Astrocyte (in vitro differentiated cells and primary cell): Measurements from ENCODE around the gene FSIP1. TPM values are rescaled to one million over a fixed set of nuclear protein-coding genes. Genes with fewer than 3 reads are reported as not detected.

ENCODE experiments used
- DNase-seq: peaks from one replicate; pipeline ENCODE4 v3.0.0-alpha.2; 2010; ENCODE audit warnings: low read depth
- FAIRE-seq: peaks from 2 replicates; lab custom pipeline; 2011; peaks lifted over from hg19 to GRCh38; lab: Jason Lieb, UNC
- H2AFZ ChIP-seq: 2 replicates; pipeline ENCODE4 v1.6.0; 2012; ENCODE audit warnings: low read depth, low read length, inconsistent platforms
- H3K27ac ChIP-seq: 2 replicates; pipeline ENCODE4 v1.5.1; 2011; ENCODE audit warnings: low read depth, low read length, inconsistent platforms
- H3K27me3 ChIP-seq: 2 replicates; pipeline ENCODE4 v1.6.0; 2011; ENCODE audit warnings: low read length, inconsistent platforms; ENCODE audit not compliant: insufficient read depth
- H3K36me3 ChIP-seq: 2 replicates; pipeline ENCODE4 v1.5.1; 2011; ENCODE audit warnings: low read length, inconsistent platforms; ENCODE audit not compliant: insufficient read depth
- H3K4me1 ChIP-seq: 2 replicates; pipeline ENCODE4 v1.5.1; 2011; ENCODE audit warnings: low read length, inconsistent platforms; ENCODE audit not compliant: insufficient read depth
- H3K4me2 ChIP-seq: 2 replicates; pipeline ENCODE4 v1.6.0; 2012; ENCODE audit warnings: low read length, inconsistent platforms
- H3K4me3 ChIP-seq: 2 replicates; pipeline ENCODE4 v1.5.1; 2011; ENCODE audit warnings: low read depth, mild to moderate bottlenecking, low read length, inconsistent platforms; ENCODE audit not compliant: insufficient read depth
- H3K79me2 ChIP-seq: 2 replicates; pipeline ENCODE4 v1.6.0; 2012; ENCODE audit warnings: mild to moderate bottlenecking, low read length, inconsistent platforms; ENCODE audit not compliant: insufficient read depth
- H3K9ac ChIP-seq: 2 replicates; pipeline ENCODE4 v1.6.0; 2012; ENCODE audit warnings: mild to moderate bottlenecking, low read length, inconsistent platforms
- H3K9me3 ChIP-seq: 2 replicates; pipeline ENCODE4 v1.5.1; 2012; ENCODE audit warnings: low read depth, mild to moderate bottlenecking, low read length, inconsistent platforms; ENCODE audit not compliant: insufficient read depth
- H4K20me1 ChIP-seq: 2 replicates; pipeline ENCODE4 v1.6.0; 2012; ENCODE audit warnings: low read length, inconsistent platforms; ENCODE audit not compliant: insufficient read depth
- H3K27ac Mint-ChIP-seq: one replicate; pipeline ENCODE4 v1.8.0; 2021; ENCODE audit warnings: mild to moderate bottlenecking, mixed read lengths; ENCODE audit not compliant: unreplicated experiment
- H3K27me3 Mint-ChIP-seq: one replicate; pipeline ENCODE4 v1.8.0; 2021; ENCODE audit warnings: low read depth, mixed read lengths; ENCODE audit not compliant: unreplicated experiment
- H3K36me3 Mint-ChIP-seq: one replicate; pipeline ENCODE4 v1.8.0; 2021; ENCODE audit warnings: low read depth, mixed read lengths; ENCODE audit not compliant: unreplicated experiment
- H3K4me1 Mint-ChIP-seq: one replicate; pipeline ENCODE4 v1.8.0; 2021; ENCODE audit warnings: low read depth, mixed read lengths; ENCODE audit not compliant: unreplicated experiment
- H3K4me3 Mint-ChIP-seq: one replicate; pipeline ENCODE4 v1.8.0; 2021; ENCODE audit warnings: mild to moderate bottlenecking, moderate library complexity, mixed read lengths; ENCODE audit not compliant: unreplicated experiment
- H3K9me3 Mint-ChIP-seq: one replicate; pipeline ENCODE4 v1.8.0; 2021; ENCODE audit warnings: mild to moderate bottlenecking, mixed read lengths; ENCODE audit not compliant: unreplicated experiment
- EZH2 ChIP-seq: IDR thresholded peaks from 2 replicates; pipeline ENCODE4 v1.6.1; 2012; ENCODE audit warnings: mild to moderate bottlenecking, low read length, inconsistent platforms; ENCODE audit not compliant: insufficient read depth
- total RNA-seq: library from RNA; stranded (reverse); gene quantifications from 2 replicates; pipeline ENCODE4 v1.2.1, GENCODE V29; 2021
- TF ChIP-seq, protein P1 (sequence below): IDR thresholded peaks from 2 replicates; pipeline ENCODE4 v1.5.1; 2011; ENCODE audit warnings: low read depth, mild to moderate bottlenecking, inconsistent platforms, low read length, moderate library complexity; ENCODE audit not compliant: insufficient read depth

The FSIP1 gene
- total RNA-seq, 1 donor from 2014 or later, result 0.77 TPM

DNA sequence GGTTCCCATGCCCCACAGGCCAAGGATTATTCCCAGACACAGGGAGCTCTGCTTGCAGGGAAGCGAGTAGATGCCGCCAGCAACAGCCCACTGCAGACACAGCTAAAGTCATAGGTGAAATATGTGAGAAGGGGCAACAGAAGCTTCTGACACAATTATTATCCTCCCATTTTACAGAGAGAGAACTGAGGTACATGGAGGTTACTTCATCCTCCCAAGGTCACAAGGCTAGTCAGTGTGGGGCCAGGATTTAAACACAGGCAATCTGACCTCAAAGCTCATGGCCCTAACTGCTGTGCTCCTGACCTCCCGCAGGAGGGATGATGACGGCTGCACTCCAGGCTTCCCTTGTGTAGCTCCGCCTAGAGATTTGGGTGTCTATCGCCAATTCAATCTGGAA lies 15.7 kb upstream of the FSIP1 start:
- Mint-ChIP-seq H3K4me3 (no peak overlapping the region), H3K27ac (no peak overlapping the region), H3K4me1 (no peaks in the 10 kb centered on the region), H3K9me3 (no peaks in the 10 kb centered on the region), H3K27me3 (no peaks in the 10 kb centered on the region), H3K36me3 (peaks cover 15% of the 10 kb centered on the region)
- TF ChIP-seq, protein P1, sequence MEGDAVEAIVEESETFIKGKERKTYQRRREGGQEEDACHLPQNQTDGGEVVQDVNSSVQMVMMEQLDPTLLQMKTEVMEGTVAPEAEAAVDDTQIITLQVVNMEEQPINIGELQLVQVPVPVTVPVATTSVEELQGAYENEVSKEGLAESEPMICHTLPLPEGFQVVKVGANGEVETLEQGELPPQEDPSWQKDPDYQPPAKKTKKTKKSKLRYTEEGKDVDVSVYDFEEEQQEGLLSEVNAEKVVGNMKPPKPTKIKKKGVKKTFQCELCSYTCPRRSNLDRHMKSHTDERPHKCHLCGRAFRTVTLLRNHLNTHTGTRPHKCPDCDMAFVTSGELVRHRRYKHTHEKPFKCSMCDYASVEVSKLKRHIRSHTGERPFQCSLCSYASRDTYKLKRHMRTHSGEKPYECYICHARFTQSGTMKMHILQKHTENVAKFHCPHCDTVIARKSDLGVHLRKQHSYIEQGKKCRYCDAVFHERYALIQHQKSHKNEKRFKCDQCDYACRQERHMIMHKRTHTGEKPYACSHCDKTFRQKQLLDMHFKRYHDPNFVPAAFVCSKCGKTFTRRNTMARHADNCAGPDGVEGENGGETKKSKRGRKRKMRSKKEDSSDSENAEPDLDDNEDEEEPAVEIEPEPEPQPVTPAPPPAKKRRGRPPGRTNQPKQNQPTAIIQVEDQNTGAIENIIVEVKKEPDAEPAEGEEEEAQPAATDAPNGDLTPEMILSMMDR, result no peak
- TF ChIP-seq EZH2, result no peak
- Histone ChIP-seq H3K27ac (no peak overlapping the region), H3K27me3 (no peaks in the 10 kb centered on the region), H3K4me1 (no peaks in the 10 kb centered on the region), H3K4me3 (no peak overlapping the region), H2AFZ (no peak overlapping the region), H3K36me3 (peaks cover 8% of the 10 kb centered on the region), H4K20me1 (no peaks in the 10 kb centered on the region), H3K9me3 (no peaks in the 10 kb centered on the region), H3K4me2 (no peak overlapping the region), H3K9ac (no peak overlapping the region), H3K79me2 (peaks cover 4% of the 10 kb centered on the region)
- FAIRE-seq (no peak), DNase-seq (no peak)

DNA sequence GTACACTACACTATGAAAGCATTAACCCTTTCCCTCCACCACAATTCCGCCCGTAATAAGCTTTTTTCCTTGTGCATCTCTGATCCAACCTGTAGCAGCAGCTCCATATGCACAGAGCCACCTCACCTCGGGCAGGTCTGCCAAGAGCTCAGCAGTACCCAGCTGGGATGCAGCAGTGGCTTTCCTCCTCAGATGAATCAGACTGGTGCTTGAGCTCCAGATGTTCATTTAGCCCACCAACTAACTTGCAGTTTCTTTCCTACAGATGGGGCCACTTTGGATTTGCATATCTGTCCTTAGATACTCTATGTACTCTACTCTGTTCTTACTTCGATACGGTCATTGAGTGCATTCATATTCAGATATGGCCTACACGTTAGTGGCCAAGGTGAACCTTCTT lies 14.8 kb upstream of the FSIP1 start:
- Histone ChIP-seq H3K9me3 (no peaks in the 10 kb centered on the region), H3K4me2 (no peak overlapping the region), H4K20me1 (no peaks in the 10 kb centered on the region), H3K36me3 (peaks cover 8% of the 10 kb centered on the region), H3K9ac (no peak overlapping the region), H3K79me2 (peaks cover 4% of the 10 kb centered on the region), H3K4me1 (no peaks in the 10 kb centered on the region), H3K27ac (no peak overlapping the region), H3K27me3 (no peaks in the 10 kb centered on the region), H2AFZ (no peak overlapping the region), H3K4me3 (no peak overlapping the region)
- Mint-ChIP-seq H3K27me3 (no peaks in the 10 kb centered on the region), H3K4me3 (no peak overlapping the region), H3K27ac (no peak overlapping the region), H3K4me1 (no peaks in the 10 kb centered on the region), H3K36me3 (peaks cover 12% of the 10 kb centered on the region), H3K9me3 (no peaks in the 10 kb centered on the region)
- no peak for TF ChIP-seq EZH2
- TF ChIP-seq, protein P1, result no peak
- no peak for FAIRE-seq
- DNase-seq, result no peak

DNA sequence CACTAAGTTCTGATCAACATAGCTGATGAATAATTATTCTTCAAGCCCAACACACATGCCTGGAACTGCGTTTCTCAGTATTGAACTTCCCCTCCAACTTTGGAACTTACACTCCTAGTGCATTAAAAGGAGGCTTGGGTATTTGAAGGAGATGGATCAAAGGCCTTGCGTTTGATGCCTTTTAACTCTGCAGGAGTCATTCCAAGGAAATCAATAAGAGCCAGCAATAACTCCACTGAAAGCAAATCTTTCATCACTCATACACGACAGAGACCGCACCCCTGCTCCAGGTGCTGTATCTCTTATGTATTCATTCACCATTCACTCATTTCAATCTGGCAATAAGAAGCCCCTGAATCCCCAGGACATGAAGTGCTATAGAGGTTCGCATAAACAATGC lies 14.0 kb upstream of the FSIP1 start:
- no peak overlapping the region for H3K4me2 ChIP-seq
- H2AFZ ChIP-seq, result no peak overlapping the region
- no peak overlapping the region for H3K27ac Mint-ChIP-seq
- H3K4me3 ChIP-seq, result no peak overlapping the region
- H3K27me3 ChIP-seq, result no peaks in the 10 kb centered on the region
- H3K9ac ChIP-seq, result no peak overlapping the region
- H3K27ac ChIP-seq, result no peak overlapping the region
- H3K4me1 ChIP-seq, result no peaks in the 10 kb centered on the region
- H3K36me3 ChIP-seq, result peaks cover 8% of the 10 kb centered on the region
- no peak overlapping the region for H3K4me3 Mint-ChIP-seq
- H3K9me3 Mint-ChIP-seq, result no peaks in the 10 kb centered on the region
- TF ChIP-seq, protein P1, result no peak
- TF ChIP-seq EZH2, result no peak
- H4K20me1 ChIP-seq, result no peaks in the 10 kb centered on the region
- DNase-seq (no peak), FAIRE-seq (no peak)
- H3K4me1 Mint-ChIP-seq, result no peaks in the 10 kb centered on the region
- peaks cover 8% of the 10 kb centered on the region for H3K36me3 Mint-ChIP-seq
- H3K27me3 Mint-ChIP-seq, result no peaks in the 10 kb centered on the region
- H3K79me2 ChIP-seq, result no peaks in the 10 kb centered on the region
- no peaks in the 10 kb centered on the region for H3K9me3 ChIP-seq
